Measurements from ENCODE around the gene TEX2.
"Not testable (repeated sequence)": the region's sequence is repeated elsewhere in the genome, so short reads cannot be mapped to it uniquely, and the experiment has no call there.

The TEX2 gene

DNA sequence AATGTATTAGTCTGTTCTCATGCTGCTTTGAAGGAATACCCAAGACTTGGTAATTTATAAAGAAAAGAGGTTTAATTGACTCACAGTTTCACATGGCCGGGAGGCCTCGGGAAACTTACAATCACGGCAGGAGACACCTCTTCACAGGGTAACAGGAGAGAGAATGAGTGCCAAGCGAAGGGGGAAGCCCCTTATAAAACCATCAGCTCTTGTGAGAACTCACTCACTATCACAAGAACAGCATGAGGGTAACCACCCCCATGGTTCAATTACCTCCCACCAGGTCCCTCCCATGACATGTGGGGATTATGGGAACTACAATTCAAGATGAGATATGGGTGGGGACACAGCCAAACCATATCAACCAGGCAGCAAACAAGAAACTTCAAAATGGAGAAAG, 24.6 kb downstream of the TEX2 start:
- DNase-seq = not testable (repeated sequence)

- DNase-seq = no peak
These were observed 26.1 kb downstream of the TEX2 start for GRCh38 chr17:64236827-64237403.

- DNase-seq = no peak
These were observed 28.1 kb downstream of the TEX2 start for GRCh38 chr17:64234961-64235360.

DNA sequence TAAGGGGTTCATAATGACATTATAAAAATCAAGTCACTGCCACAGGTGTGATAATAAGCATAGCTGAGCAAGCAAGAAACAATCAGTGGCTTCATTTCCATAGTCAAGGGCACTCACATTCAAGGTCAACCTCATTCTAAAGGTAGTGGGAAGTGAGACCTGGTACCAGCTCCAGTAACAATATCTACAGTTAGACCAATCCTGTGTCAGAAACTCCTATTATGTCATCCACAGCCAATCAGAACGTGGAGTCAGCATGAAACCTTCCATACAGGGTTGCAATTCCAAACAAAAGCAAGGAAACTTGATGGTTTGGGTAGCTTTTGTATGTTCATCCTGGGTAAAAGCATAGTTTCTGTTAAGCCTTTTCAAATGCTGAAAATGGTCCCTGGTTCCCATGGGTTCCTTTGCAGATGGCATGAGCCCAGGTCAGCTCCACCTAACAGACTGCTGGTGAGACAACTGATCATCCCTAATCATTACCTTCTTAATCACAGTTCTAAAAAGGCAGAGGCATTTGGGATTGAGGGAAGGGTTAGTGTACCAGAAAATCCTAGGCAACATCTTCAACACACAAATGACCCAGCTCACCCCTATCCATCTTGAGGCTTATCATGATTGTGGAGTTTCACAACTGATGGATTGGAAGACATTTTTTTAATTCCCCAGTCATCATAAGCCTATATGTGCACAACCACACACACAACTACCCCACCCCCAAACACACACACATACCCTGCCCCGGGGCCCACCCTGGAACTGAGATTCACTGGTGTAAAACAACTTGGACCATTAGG, 30.4 kb downstream of the TEX2 start:
- no peak for DNase-seq

DNA sequence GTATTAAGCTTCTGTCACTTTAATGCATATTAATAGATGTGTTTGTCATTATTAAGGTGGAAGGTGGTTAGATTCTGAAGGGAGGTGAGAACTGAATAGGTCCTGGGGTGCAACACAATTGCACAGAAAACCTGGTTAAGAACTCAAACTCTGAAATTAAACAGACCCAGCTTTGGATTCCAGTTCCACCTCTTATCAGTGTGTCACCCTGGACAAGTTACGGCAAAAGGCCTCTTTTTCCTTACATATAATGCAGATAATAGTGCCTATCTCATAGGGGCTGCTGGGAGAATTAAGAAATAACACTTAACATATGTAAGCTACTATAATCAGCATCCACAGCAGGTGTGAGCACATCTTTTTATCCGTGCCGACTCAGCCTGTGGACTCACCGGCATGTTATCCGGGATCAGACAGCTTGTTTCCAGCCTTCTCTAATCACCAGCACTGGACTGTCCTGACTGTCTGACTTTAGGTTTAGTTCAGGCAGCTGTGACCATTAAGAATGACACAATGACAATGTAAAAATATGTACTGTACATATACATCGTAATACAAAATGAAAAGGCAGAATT, 31.4 kb downstream of the TEX2 start:
- no peak for DNase-seq

DNA sequence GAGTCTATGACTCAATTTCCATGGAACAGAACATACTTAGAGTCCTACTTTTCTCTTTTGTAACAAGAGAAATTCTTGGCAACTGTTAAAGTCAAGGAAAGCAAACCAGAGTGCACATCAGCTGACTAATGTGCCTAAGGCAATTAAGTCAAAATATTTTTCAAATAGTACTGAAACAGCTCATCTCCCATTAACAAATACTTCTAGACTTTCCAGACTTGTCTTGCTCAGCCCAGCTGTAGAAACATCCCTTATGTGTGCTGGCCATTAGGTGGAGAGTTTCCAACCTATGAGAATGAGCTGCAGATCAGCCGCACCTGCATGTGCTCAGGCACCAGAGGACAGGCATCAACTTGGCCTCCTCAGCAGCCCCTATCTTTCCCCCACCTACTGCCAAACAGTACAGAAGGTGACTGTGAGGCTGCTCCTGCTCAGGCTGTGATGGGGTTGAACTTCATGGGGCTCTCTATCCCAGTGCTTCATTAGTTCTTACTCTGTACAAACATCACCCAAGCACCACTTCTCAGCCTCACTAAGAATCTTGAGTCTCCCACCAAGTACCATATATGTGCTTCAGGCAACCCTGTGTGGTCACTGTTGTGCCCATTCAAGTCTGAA, 32.2 kb downstream of the TEX2 start:
- no peak for DNase-seq

- no peak for DNase-seq
These were observed 33.0 kb downstream of the TEX2 start for GRCh38 chr17:64229815-64230728.

DNA sequence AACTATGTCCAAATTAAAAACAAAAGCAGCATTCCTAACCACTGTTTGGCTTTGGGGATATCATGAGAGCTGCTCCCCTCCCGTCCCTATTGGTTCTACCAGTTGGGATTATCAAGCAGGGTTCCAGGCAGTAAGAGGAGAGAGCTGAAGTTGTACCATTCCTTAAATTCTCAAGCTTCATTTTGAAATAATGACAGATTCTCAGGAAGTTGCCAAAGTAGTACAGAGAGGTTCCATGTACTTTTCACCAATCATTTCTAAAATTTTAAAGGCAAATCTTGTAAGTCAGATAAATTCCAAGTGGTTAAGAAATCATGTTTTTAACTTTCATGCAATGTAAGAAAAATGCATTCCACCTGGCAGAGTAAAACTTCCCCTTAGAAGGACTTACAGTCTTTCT, 36.9 kb downstream of the TEX2 start:
- no peak for DNase-seq

DNA sequence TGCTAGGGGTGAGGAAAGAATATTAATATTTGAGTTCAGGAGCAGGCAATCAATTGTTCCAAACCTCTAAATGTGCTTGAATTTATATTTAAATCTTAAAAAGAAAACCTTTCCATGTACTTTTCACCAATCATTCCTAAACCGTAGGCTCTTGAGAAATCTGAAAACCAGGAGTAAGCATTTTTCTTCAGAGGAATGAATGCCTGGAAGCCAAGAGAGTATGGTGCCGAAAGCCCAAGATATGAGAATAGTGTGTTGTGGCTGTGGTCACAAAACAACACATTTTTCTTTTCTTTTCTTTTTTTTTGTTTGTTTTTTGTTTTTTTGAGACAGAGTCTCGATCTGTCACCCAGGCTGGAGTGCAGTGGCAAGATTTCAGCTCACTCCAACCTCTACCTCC, 37.6 kb downstream of the TEX2 start:
- no peak for DNase-seq

DNA sequence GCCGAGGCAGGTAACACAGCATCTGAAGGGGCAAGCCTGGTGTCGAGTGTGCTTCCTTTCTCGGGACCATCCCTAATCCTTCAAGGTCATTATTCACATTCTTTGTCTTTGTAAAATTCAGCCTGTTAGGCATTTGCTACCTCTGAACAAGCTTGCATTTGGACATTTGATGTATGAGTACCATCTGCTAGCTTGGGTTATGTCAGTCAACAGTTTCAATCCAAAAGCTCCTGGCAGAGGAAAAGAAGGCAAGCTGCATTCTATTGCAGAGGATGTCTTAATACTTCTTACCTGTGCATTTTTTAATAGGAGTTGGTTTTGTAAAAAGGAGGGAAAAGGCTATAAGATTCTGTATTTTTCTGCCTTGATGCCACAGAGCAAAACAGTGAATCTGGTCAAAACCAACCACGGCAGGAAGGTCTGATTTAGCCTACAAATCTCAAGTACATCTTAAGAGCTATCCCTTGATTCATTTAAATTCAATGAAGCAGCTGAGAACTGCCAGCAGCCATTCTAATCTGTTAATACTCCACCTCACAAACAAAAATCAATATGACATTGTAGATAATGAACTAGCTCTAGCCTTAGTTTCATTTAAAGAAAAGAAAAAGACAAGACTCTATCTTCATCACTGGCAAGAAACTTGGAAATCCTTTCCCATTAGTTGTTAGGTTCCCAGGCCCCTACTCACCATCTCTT, 39.0 kb downstream of the TEX2 start:
- DNase-seq = no peak

DNA sequence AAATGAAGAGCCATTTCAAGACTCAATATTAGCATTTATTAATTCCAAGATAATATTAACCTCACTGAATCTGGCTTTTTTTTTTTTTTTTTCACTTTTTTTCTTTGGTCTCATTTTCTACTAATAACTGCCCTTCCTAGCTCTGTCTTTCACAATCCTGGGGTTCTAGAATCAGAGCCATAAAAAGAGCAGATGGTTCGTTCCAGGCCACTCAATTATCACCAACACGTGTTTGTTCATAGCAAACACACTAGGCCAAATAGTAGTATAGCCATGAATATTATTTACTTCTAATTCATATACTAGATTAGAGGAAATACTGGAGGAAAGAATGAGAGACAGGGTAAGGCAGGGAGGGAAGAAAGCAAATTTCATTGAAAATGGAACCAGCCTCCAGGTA, 39.8 kb downstream of the TEX2 start:
- no peak for DNase-seq

- no peak for DNase-seq
These were observed 41.4 kb downstream of the TEX2 start for GRCh38 chr17:64221679-64222078.

DNA sequence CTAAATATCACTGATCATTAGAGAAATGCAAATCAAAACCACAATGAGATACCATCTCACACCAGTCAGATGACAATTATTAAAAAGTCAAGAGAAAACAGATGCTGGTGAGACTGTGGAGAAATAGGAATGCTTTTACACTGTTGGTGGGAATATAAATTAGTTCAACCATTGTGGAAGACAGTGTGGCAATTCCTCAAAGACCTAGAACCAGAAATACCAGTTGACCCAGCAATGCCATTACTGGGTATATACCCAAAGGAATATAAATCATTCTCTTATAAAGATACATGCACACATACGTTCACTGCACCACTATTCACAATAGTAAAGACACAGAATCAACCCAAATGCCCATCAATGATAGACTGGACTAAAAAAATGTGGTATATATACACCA, 42.5 kb downstream of the TEX2 start:
- DNase-seq = not testable (repeated sequence)

GRCh38 chr17:64219571-64219970, 43.5 kb downstream of the TEX2 start:
- DNase-seq = no peak

GRCh38 chr17:64218066-64218465, 45.0 kb downstream of the TEX2 start:
- DNase-seq = no peak

GRCh38 chr17:64217249-64217691, 45.8 kb downstream of the TEX2 start:
- DNase-seq = no peak

GRCh38 chr17:64216338-64217248, 46.5 kb downstream of the TEX2 start:
- DNase-seq = no peak

GRCh38 chr17:64216000-64216337, 47.1 kb downstream of the TEX2 start:
- DNase-seq = no peak

GRCh38 chr17:64214950-64215349, 48.1 kb downstream of the TEX2 start:
- no peak for DNase-seq

DNA sequence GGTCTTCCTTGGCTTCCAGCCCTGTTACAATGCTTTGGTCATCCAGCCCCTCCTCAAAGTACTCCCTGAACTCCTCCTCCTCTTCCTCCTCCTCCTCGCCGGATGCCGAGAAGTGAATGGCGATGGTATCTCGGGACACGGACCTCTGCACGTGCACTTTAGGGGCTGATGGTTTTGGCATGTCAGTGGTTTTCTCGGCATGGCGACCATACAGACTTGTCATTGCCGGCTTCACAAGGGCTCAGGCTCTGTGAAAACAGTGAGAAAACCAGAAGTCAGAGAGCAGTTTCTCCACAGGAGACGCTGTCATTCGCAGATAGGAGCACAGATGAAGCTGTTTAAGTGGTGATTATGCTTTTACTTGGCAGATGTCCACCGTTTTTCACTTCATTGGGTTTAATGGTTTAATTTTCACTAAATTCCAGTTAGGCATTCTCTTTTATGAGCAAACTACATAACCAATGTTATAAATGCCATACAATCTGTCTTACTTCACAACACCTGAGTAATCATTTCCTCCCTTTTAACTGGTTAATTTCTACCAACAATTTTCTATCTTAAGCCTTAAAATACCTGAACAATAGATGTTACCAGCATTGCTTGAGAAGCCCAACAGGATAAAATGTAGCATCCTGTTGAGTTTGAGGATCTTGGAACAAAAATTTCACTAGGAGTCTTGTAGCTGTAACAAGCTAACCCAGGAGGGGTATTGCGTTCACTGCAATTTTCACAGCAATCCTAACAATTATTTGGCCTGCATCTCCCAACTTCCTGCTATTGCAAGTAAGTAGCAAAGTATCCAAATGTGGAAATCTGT, 48.9 kb downstream of the TEX2 start:
- no peak for DNase-seq

Measured in AML-193 (cell line).